Esophagus muscularis mucosa (tissue), 4 donors: Measurements from ENCODE around the gene ERMARD.

Source experiments
- EP300 ChIP-seq: sonication (generic); formaldehyde crosslinking; IDR thresholded peaks from one replicate; pipeline ENCODE4 v1.6.1; 2017; ENCODE audit warnings: antibody characterized with exemption
- POLR2A ChIP-seq: fragments of 450-650 bp; IDR thresholded peaks from one replicate; pipeline ENCODE4 v1.6.1; 2017; ENCODE audit warnings: antibody characterized with exemption, moderate library complexity, mild to moderate bottlenecking, low read depth
- POLR2AphosphoS5 ChIP-seq, 2 donors: sonication (generic); formaldehyde crosslinking; IDR thresholded peaks; one replicate each; pipeline ENCODE4 v1.6.1; 2017; ENCODE audit warnings: antibody characterized with exemption in 2 of 2
- TF ChIP-seq, protein P1 (sequence below), 3 experiments: fragments of 200-600 bp in 2 of 3; fragments of 450-650 bp in 1 of 3; sonication (generic) in 2 of 3; IDR thresholded peaks; one replicate each; pipeline ENCODE4 v1.5.1; 2017 to 2019; ENCODE audit warnings: antibody characterized with exemption in 3 of 3, mild to moderate bottlenecking in 2 of 3, moderate library complexity in 1 of 3

GRCh38 chr6:169738204-169738975 is 13.0 kb upstream of the ERMARD start:
- no peak for TF ChIP-seq POLR2A
- TF ChIP-seq, protein P1, sequence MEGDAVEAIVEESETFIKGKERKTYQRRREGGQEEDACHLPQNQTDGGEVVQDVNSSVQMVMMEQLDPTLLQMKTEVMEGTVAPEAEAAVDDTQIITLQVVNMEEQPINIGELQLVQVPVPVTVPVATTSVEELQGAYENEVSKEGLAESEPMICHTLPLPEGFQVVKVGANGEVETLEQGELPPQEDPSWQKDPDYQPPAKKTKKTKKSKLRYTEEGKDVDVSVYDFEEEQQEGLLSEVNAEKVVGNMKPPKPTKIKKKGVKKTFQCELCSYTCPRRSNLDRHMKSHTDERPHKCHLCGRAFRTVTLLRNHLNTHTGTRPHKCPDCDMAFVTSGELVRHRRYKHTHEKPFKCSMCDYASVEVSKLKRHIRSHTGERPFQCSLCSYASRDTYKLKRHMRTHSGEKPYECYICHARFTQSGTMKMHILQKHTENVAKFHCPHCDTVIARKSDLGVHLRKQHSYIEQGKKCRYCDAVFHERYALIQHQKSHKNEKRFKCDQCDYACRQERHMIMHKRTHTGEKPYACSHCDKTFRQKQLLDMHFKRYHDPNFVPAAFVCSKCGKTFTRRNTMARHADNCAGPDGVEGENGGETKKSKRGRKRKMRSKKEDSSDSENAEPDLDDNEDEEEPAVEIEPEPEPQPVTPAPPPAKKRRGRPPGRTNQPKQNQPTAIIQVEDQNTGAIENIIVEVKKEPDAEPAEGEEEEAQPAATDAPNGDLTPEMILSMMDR (IDR thresholded peaks at IDR 0.05), result no peak
- no peak for TF ChIP-seq EP300
- no peak for TF ChIP-seq POLR2AphosphoS5 (IDR thresholded peaks at IDR 0.05)
